ENCODE results near the gene MCRIP2. TPM values are rescaled to one million over a fixed set of nuclear protein-coding genes. Genes with fewer than 3 reads are reported as not detected.

Gene MCRIP2
- total and polyA plus RNA-seq, 9 of the 15 experiments (the other 6 are each of a cell fraction or from before 2014, with no cell fraction given), result 0.80 to 120 (median 35.2) TPM

GRCh38 chr16:626787-627453 is 14.7 kb upstream of the MCRIP2 start (continued):
- TF ChIP-seq THRAP3 (IDR thresholded peaks at IDR 0.05; ENCODE audit: borderline replicate concordance) (peak; percentile 74; the same call in 1 of the 2 replicates), ZMIZ1 (IDR thresholded peaks at IDR 0.05; ENCODE audit: low read depth in 2 of 2, low read length in 2 of 2) (no peak), COPS2 (conservative IDR thresholded peaks at IDR 0.05) (no peak), FOXA1 (IDR thresholded peaks at IDR 0.05; ENCODE audit: borderline replicate concordance) (no peak), NFATC3 (IDR thresholded peaks at IDR 0.05) (no peak), PKNOX1 (IDR thresholded peaks at IDR 0.05) (no peak), SMARCE1 (IDR thresholded peaks at IDR 0.05) (peak; percentile 85), SPI1 (IDR thresholded peaks at IDR 0.05; ENCODE audit: borderline replicate concordance, low read depth, low read length) (no peak), FOSL1 (tag; conservative IDR thresholded peaks at IDR 0.05) (peak; percentile 97), DMBX1 (CRISPR knock-in tag; IDR thresholded peaks at IDR 0.05; ENCODE audit: borderline replicate concordance) (no peak), NFE2L1 (tag; IDR thresholded peaks at IDR 0.05; ENCODE audit: borderline replicate concordance, low read depth) (no peak), SMARCA5 (IDR thresholded peaks at IDR 0.05) (peak; percentile 32; the same call in 1 of the 2 replicates), NFE2 (IDR thresholded peaks at IDR 0.05; ENCODE audit: low read depth) (peak; percentile 79), MAFF (IDR thresholded peaks at IDR 0.05; ENCODE audit: low read length) (no peak), ZNF592 (IDR thresholded peaks at IDR 0.05) (peak; percentile 65; the same call in 1 of the 2 replicates), THRA (IDR thresholded peaks at IDR 0.05) (no peak)
- TF ChIP-seq, protein P1, sequence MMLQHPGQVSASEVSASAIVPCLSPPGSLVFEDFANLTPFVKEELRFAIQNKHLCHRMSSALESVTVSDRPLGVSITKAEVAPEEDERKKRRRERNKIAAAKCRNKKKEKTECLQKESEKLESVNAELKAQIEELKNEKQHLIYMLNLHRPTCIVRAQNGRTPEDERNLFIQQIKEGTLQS (IDR thresholded peaks at IDR 0.05), result peak; percentile 89
- TF ChIP-seq, protein P1 (CRISPR knock-in tag; conservative IDR thresholded peaks at IDR 0.05), result no peak
